ENCODE results near the gene POLR1E.

DNA sequence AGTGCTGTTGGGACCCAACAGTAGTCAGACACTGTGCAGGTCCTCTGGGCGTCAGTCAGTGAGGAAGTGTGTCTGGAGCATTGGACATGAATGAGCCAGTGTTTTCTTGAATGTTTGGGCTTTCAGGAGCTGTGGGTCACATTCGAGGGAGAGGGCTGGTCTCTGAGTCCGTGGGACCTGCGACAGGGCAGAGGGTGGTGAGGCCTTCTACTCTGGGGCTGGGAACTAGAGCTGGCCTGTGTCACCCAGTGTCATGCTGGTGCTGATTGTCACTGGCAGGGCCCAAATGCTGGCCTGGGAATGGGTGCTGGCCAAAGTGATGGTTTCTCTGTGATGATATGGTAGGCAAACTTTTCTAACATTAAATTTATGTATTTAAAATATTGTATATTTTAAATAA lies 10.3 kb downstream of the POLR1E start:
- TF ChIP-seq POU2F2 (IDR thresholded peaks at IDR 0.05; ENCODE audit: low read depth, low read length), result no peak
- no peak for TF ChIP-seq SPI1 (IDR thresholded peaks at IDR 0.05; ENCODE audit: low read depth, low read length)
- no peak for TF ChIP-seq POLR2A (IDR thresholded peaks at IDR 0.05; ENCODE audit: low read depth, low read length)

All from GM12891 (cell line).